Measurements from ENCODE around the gene KLK2.

KLK2 gene

DNA sequence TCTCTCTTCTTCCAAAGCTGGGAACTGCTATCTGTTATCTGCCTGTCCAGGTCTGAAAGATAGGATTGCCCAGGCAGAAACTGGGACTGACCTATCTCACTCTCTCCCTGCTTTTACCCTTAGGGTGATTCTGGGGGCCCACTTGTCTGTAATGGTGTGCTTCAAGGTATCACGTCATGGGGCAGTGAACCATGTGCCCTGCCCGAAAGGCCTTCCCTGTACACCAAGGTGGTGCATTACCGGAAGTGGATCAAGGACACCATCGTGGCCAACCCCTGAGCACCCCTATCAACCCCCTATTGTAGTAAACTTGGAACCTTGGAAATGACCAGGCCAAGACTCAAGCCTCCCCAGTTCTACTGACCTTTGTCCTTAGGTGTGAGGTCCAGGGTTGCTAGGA, 13.4 kb upstream of the KLK2 start:
- TF ChIP-seq, protein P1, sequence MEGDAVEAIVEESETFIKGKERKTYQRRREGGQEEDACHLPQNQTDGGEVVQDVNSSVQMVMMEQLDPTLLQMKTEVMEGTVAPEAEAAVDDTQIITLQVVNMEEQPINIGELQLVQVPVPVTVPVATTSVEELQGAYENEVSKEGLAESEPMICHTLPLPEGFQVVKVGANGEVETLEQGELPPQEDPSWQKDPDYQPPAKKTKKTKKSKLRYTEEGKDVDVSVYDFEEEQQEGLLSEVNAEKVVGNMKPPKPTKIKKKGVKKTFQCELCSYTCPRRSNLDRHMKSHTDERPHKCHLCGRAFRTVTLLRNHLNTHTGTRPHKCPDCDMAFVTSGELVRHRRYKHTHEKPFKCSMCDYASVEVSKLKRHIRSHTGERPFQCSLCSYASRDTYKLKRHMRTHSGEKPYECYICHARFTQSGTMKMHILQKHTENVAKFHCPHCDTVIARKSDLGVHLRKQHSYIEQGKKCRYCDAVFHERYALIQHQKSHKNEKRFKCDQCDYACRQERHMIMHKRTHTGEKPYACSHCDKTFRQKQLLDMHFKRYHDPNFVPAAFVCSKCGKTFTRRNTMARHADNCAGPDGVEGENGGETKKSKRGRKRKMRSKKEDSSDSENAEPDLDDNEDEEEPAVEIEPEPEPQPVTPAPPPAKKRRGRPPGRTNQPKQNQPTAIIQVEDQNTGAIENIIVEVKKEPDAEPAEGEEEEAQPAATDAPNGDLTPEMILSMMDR (IDR thresholded peaks at IDR 0.05; ENCODE audit: low read depth, low read length) = no peak
- DNase-seq (ENCODE audit: low read depth, low spot score) = no peak
- H3K4me3 ChIP-seq (ENCODE audit: low read depth, low read length) = no peak overlapping the region
- in situ Hi-C loops (cut with HindIII; ENCODE audit: low sequenced_read_pairs) = no loop called here

DNA sequence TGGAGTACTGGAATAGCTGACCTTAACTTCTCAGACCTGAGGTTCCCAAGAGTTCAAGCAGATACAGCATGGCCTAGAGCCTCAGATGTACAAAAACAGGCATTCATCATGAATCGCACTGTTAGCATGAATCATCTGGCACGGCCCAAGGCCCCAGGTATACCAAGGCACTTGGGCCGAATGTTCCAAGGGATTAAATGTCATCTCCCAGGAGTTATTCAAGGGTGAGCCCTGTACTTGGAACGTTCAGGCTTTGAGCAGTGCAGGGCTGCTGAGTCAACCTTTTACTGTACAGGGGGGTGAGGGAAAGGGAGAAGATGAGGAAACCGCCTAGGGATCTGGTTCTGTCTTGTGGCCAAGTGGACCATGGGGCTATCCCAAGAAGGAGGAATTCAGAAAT, 12.2 kb upstream of the KLK2 start:
- no peak overlapping the region for H3K4me3 ChIP-seq (ENCODE audit: low read depth, low read length)
- DNase-seq (ENCODE audit: low read depth, low spot score) = no peak
- in situ Hi-C loops (cut with HindIII; ENCODE audit: low sequenced_read_pairs) = no loop called here
- TF ChIP-seq, protein P1 (IDR thresholded peaks at IDR 0.05; ENCODE audit: low read depth, low read length) = no peak

DNA sequence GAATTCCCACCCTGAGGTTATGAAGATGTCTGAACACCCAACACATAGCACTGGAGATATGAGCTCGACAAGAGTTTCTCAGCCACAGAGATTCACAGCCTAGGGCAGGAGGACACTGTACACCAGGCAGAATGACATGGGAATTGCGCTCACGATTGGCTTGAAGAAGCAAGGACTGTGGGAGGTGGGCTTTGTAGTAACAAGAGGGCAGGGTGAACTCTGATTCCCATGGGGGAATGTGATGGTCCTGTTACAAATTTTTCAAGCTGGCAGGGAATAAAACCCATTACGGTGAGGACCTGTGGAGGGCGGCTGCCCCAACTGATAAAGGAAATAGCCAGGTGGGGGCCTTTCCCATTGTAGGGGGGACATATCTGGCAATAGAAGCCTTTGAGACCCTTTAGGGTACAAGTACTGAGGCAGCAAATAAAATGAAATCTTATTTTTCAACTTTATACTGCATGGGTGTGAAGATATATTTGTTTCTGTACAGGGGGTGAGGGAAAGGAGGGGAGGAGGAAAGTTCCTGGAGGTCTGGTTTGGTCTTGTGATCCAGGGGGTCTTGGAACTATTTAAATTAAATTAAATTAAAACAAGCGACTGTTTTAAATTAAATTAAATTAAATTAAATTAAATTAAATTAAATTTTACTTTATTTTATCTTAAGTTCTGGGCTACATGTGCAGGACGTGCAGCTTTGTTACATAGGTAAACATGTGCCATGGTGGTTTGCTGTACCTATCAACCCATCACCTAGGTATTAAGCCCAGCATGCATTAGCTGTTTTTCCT, 11.5 kb upstream of the KLK2 start:
- in situ Hi-C loops (cut with HindIII; ENCODE audit: low sequenced_read_pairs) = no loop called here
- DNase-seq (ENCODE audit: low read depth, low spot score) = no peak
- TF ChIP-seq, protein P1 (IDR thresholded peaks at IDR 0.05; ENCODE audit: low read depth, low read length) = no peak

DNA sequence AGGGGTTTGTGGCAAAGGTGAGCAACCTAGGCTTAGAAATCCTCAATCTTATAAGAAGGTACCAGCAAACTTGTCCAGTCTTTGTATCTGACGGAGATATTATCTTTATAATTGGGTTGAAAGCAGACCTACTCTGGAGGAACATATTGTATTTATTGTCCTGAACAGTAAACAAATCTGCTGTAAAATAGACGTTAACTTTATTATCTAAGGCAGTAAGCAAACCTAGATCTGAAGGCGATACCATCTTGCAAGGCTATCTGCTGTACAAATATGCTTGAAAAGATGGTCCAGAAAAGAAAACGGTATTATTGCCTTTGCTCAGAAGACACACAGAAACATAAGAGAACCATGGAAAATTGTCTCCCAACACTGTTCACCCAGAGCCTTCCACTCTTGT, 3.8 kb upstream of the KLK2 start:
- no peak overlapping the region for H3K4me3 ChIP-seq (ENCODE audit: low read depth, low read length)
- in situ Hi-C loops (cut with HindIII; ENCODE audit: low sequenced_read_pairs) = no loop called here

More for the DNA sequence above, 11.5 kb upstream of the KLK2 start:
- no peak overlapping the region for H3K4me3 ChIP-seq (ENCODE audit: low read depth, low read length)

DNA sequence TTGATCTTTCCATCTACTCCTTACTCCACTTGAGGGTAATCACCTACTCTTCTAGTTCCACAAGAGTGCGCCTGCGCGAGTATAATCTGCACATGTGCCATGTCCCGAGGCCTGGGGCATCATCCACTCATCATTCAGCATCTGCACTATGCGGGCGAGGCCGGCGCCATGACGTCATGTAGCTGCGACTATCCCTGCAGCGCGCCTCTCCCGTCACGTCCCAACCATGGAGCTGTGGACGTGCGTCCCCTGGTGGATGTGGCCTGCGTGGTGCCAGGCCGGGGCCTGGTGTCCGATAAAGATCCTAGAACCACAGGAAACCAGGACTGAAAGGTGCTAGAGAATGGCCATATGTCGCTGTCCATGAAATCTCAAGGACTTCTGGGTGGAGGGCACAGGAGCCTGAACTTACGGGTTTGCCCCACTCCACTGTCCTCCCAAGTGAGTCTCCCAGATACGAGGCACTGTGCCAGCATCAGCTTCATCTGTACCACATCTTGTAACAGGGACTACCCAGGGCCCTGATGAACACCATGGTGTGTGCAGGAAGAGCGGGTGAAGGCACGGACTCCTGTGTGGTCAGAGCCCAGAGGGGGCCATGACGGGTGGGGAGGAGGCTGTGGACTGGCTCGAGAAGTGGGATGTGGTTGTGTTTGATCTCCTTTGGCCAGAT, 2.7 kb upstream of the KLK2 start:
- in situ Hi-C loops (cut with HindIII; ENCODE audit: low sequenced_read_pairs) = no loop called here
- no peak for DNase-seq (ENCODE audit: low read depth, low spot score)
- TF ChIP-seq, protein P1 (IDR thresholded peaks at IDR 0.05; ENCODE audit: low read depth, low read length) = no peak
- no peak overlapping the region for H3K4me3 ChIP-seq (ENCODE audit: low read depth, low read length)

More for the DNA sequence above, 3.8 kb upstream of the KLK2 start:
- TF ChIP-seq, protein P1 (IDR thresholded peaks at IDR 0.05; ENCODE audit: low read depth, low read length) = no peak
- no peak for DNase-seq (ENCODE audit: low read depth, low spot score)

DNA sequence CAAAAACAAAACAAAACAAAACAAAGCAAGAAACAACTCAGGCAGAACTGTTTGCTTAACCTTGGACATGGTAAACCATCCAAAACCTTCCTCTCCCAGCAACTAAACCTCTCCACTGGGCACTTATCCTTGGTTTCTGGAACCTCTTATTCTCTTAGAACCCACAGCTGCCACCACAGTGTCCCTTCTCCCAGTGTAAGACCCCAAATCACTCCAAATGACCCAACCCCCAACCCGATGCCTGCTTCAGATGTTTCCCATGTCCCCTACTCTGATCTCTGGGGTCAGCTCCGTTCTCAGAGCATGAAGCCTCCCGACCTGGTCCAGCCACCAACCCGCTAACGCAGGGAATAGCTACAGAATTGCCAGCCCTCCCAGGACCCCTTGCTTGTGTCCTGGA, 972 bp downstream of the KLK2 start:
- DNase-seq (ENCODE audit: low read depth, low spot score) = no peak
- TF ChIP-seq, protein P1 (IDR thresholded peaks at IDR 0.05; ENCODE audit: low read depth, low read length) = no peak
- in situ Hi-C loops (cut with HindIII; ENCODE audit: low sequenced_read_pairs) = no loop called here

More for the DNA sequence above, 972 bp downstream of the KLK2 start:
- H3K4me3 ChIP-seq (ENCODE audit: low read depth, low read length) = no peak overlapping the region

Measured in astrocyte of the spinal cord (primary cell).